Mesenchymal stem cell (in vitro differentiated cells and primary cell): Measurements from ENCODE around the gene RNU2-63P.
"Not testable (repeated sequence)": the region's sequence is repeated elsewhere in the genome, so short reads cannot be mapped to it uniquely, and the experiment has no call there.

Experiments
- DNase-seq: peaks from one replicate; pipeline ENCODE4 v3.0.0-alpha.2; 2013
- H2AFZ ChIP-seq: one replicate; pipeline ENCODE4 v1.6.1; 2013; ENCODE audit warnings: low read depth, mild to moderate bottlenecking, control low read depth, inconsistent platforms, low read length, moderate library complexity
- H2AK5ac ChIP-seq: 2 replicates; pipeline ENCODE4 v1.6.1; 2013; ENCODE audit warnings: low read length, moderate library complexity, mild to moderate bottlenecking, inconsistent platforms; ENCODE audit not compliant: severe bottlenecking
- H2BK120ac ChIP-seq: one replicate; pipeline ENCODE4 v1.6.1; 2013; ENCODE audit warnings: low read depth, mild to moderate bottlenecking, inconsistent platforms, low read length, moderate library complexity
- H2BK12ac ChIP-seq, 2 experiments: one replicate each; pipeline ENCODE4 v1.6.1; 2013; ENCODE audit warnings: inconsistent platforms in 2 of 2, low read length in 2 of 2, mild to moderate bottlenecking in 2 of 2, moderate library complexity in 2 of 2, control low read depth in 1 of 2
- H2BK15ac ChIP-seq: one replicate; pipeline ENCODE4 v1.6.1; 2013; ENCODE audit warnings: mild to moderate bottlenecking, low read depth, inconsistent platforms; ENCODE audit not compliant: poor library complexity, severe bottlenecking
- H2BK5ac ChIP-seq: 2 replicates; pipeline ENCODE4 v1.6.1; 2013; ENCODE audit warnings: low read depth, mild to moderate bottlenecking, low read length, control low read depth, inconsistent platforms; ENCODE audit not compliant: poor library complexity, severe bottlenecking
- H3K14ac ChIP-seq, 2 experiments: one replicate each; pipeline ENCODE4 v1.6.1; 2013; ENCODE audit warnings: inconsistent platforms in 2 of 2, low read length in 2 of 2, control low read depth in 1 of 2, mild to moderate bottlenecking in 1 of 2, moderate library complexity in 1 of 2
- H3K18ac ChIP-seq, 2 experiments: one replicate each; pipeline ENCODE4 v1.6.1; 2013; ENCODE audit warnings: inconsistent platforms in 2 of 2, low read length in 2 of 2, control low read depth in 1 of 2, low read depth in 1 of 2, mild to moderate bottlenecking in 1 of 2
- H3K23ac ChIP-seq, 2 experiments: one replicate each; pipeline ENCODE4 v1.6.1; 2013; ENCODE audit warnings: inconsistent platforms in 2 of 2, low read length in 2 of 2, mild to moderate bottlenecking in 2 of 2, moderate library complexity in 2 of 2, control low read depth in 1 of 2
- H3K27ac ChIP-seq: 2 replicates; pipeline ENCODE4 v1.5.1; 2013; ENCODE audit warnings: mild to moderate bottlenecking, moderate library complexity, low read length, control low read depth, inconsistent platforms; ENCODE audit not compliant: poor library complexity, severe bottlenecking
- H3K27me3 ChIP-seq, 2 experiments: 2 replicates each; pipeline versions ENCODE4 v1.6.1 to v1.7.0; 2013; ENCODE audit warnings: low read length in 2 of 2, mild to moderate bottlenecking in 2 of 2, moderate library complexity in 2 of 2, control low read depth in 1 of 2, inconsistent platforms in 1 of 2; ENCODE audit not compliant: control insufficient read depth in 1 of 2, insufficient read depth in 1 of 2
- H3K36me3 ChIP-seq, 2 experiments: 2 replicates each; pipeline versions ENCODE4 v1.6.1 to v1.7.0; 2013; ENCODE audit warnings: low read length in 2 of 2, control low read depth in 1 of 2, inconsistent platforms in 1 of 2, low read depth in 1 of 2, mild to moderate bottlenecking in 1 of 2; ENCODE audit not compliant: insufficient read depth in 2 of 2, control insufficient read depth in 1 of 2
- H3K4ac ChIP-seq, 2 experiments: one replicate each; pipeline ENCODE4 v1.6.1; 2013; ENCODE audit warnings: inconsistent platforms in 2 of 2, low read length in 2 of 2, mild to moderate bottlenecking in 2 of 2, moderate library complexity in 2 of 2, control low read depth in 1 of 2, low read depth in 1 of 2
- H3K4me1 ChIP-seq: 2 replicates; pipeline ENCODE4 v1.6.1; 2013; ENCODE audit warnings: low read depth, low read length, control low read depth; ENCODE audit not compliant: control insufficient read depth, insufficient read depth
- H3K4me2 ChIP-seq: 2 replicates; pipeline ENCODE4 v1.6.1; 2013; ENCODE audit warnings: low read length, mild to moderate bottlenecking, inconsistent platforms; ENCODE audit not compliant: poor library complexity, severe bottlenecking
- H3K4me3 ChIP-seq, 2 experiments: 2 replicates each; pipeline versions ENCODE4 v1.5.1 to v1.7.0; 2013; ENCODE audit warnings: low read length in 2 of 2, mild to moderate bottlenecking in 2 of 2, control low read depth in 1 of 2, low read depth in 1 of 2; ENCODE audit not compliant: insufficient read depth in 1 of 2
- H3K79me1 ChIP-seq: replicated peaks from 2 replicates; pipeline ENCODE4 v1.6.1; 2013; ENCODE audit warnings: mild to moderate bottlenecking, control low read depth, low read length, inconsistent platforms; ENCODE audit not compliant: poor library complexity, severe bottlenecking
- H3K9ac ChIP-seq: 2 replicates; pipeline ENCODE4 v1.7.0; 2013; ENCODE audit warnings: mild to moderate bottlenecking, low read length, moderate library complexity
- H3K9me3 ChIP-seq: 2 replicates; pipeline ENCODE4 v1.7.0; 2013; ENCODE audit warnings: mild to moderate bottlenecking, low read length; ENCODE audit not compliant: control insufficient read depth
- H4K8ac ChIP-seq: one replicate; pipeline ENCODE4 v1.6.1; 2013; ENCODE audit warnings: inconsistent platforms, mild to moderate bottlenecking, low read length, moderate library complexity
- H4K91ac ChIP-seq: one replicate; pipeline ENCODE4 v1.6.1; 2013; ENCODE audit warnings: mild to moderate bottlenecking, low read length, inconsistent platforms
- WGBS: methylation state at CpG from one replicate; pipeline ENCODE4 v1.1.7; 2013; ENCODE audit warnings: mixed read lengths; 5-methylcytosine and 5-hydroxymethylcytosine counted together
- small RNA-seq: library from polyadenylated mRNA; stranded (forward); fragments of <200 nt; extraction: miRNeasy Mini kit (QIAGEN cat#:217004); gene quantifications from one replicate; pipeline ENCODE3, GENCODE V24; 2013; ENCODE audit warnings: low read depth

RNU2-63P gene

GRCh38 chr2:87985902-87986301 is 30.4 kb downstream of the RNU2-63P start:
- H2AFZ ChIP-seq, H2BK120ac ChIP-seq, H3K4me2 ChIP-seq, H3K14ac ChIP-seq, H3K4me3 ChIP-seq, H3K36me3 ChIP-seq, H2BK15ac ChIP-seq, H3K9me3 ChIP-seq, H3K4ac ChIP-seq, H2BK5ac ChIP-seq, H2AK5ac ChIP-seq, H4K91ac ChIP-seq, H3K18ac ChIP-seq, H2BK12ac ChIP-seq, H3K23ac ChIP-seq, DNase-seq, H3K9ac ChIP-seq, H4K8ac ChIP-seq, H3K27me3 ChIP-seq, H3K79me1 ChIP-seq, H3K4me1 ChIP-seq, H3K27ac ChIP-seq: not testable (repeated sequence)
- 80% methylated on average over 3 of the region's 5 CpGs for WGBS

- H4K91ac ChIP-seq, H3K4me3 ChIP-seq, H3K4me2 ChIP-seq, H3K9me3 ChIP-seq, H2AFZ ChIP-seq, H3K27me3 ChIP-seq, H3K4me1 ChIP-seq, H2BK15ac ChIP-seq, H3K27ac ChIP-seq, H3K36me3 ChIP-seq, H3K14ac ChIP-seq, H2BK12ac ChIP-seq, H3K18ac ChIP-seq, H3K9ac ChIP-seq, H2AK5ac ChIP-seq, DNase-seq, H2BK5ac ChIP-seq, H4K8ac ChIP-seq, H3K4ac ChIP-seq, H3K79me1 ChIP-seq, H3K23ac ChIP-seq, H2BK120ac ChIP-seq: not testable (repeated sequence)
- no CpG with 5 or more reads among the region's 3 CpGs for WGBS
Observed at GRCh38 chr2:87981182-87981581, 35.2 kb downstream of the RNU2-63P start.

GRCh38 chr2:87972385-87972784 is 44.0 kb downstream of the RNU2-63P start:
- not testable (repeated sequence) for H3K4me2 ChIP-seq, H2BK15ac ChIP-seq, H2BK12ac ChIP-seq, H2BK5ac ChIP-seq, H3K18ac ChIP-seq, H3K27ac ChIP-seq, H2AFZ ChIP-seq, DNase-seq, H3K14ac ChIP-seq, H3K79me1 ChIP-seq, H3K4ac ChIP-seq, H2AK5ac ChIP-seq, H3K9ac ChIP-seq, H4K91ac ChIP-seq, H3K27me3 ChIP-seq, H3K4me3 ChIP-seq, H4K8ac ChIP-seq, H3K36me3 ChIP-seq, H3K9me3 ChIP-seq, H3K4me1 ChIP-seq, H3K23ac ChIP-seq, H2BK120ac ChIP-seq
- no CpG with 5 or more reads among the region's 17 CpGs for WGBS

Small RNA genes within 50 kb of the gene (small RNA-seq; reads per million reads assigned to genes)
- gene RNU2-63P: 1.4 reads per million
